Measurements from ENCODE around the gene TBC1D22A. TPM values are rescaled to one million over a fixed set of nuclear protein-coding genes. Genes with fewer than 3 reads are reported as not detected.
A peak's percentile ranks its signal among the peaks of the same experiment; 100 is the strongest.
"Not testable (repeated sequence)": the region's sequence is repeated elsewhere in the genome, so short reads cannot be mapped to it uniquely, and the experiment has no call there.

Gene TBC1D22A
- total and polyA plus RNA-seq, 11 donors: 9.4 to 30.7 (median 18.6) TPM

DNA sequence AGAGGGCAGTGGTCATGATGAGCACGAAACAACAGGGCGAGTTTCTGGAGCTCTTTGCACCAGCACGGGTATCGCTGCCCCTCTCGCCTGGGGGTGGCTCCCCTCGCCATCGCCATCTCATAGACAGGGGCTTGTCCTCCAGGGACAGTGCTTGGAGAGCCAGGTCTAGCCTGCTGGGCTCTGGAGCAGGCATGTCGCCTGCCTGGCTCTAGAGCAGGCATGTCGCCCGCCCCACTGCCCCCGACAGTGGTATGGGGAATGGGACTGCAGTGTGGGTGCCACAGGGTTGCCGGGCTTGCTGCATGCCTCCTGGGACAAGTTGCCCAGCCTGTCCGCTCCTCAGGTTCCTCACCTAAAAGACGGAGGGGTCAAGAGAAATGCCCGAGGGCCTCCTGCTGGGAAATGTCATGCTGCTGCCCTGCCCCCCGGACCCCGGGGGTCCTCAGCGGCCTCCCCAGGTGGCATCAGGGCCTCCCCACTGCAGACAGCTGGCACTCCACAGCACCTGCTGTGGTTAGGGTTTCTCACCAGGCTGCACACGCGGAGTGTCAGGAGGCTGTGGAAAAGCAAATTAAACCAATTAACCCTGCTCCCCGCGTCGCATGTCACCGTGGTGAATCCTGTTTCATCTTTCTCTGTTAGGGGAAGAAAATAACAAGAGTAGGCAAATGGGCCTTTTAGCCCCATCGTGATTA is 403.0 kb downstream of the TBC1D22A start:
- H3K9me3 ChIP-seq: peaks cover 0 to 2% (median 0%) of the 10 kb centered on the region in 12 donors

DNA sequence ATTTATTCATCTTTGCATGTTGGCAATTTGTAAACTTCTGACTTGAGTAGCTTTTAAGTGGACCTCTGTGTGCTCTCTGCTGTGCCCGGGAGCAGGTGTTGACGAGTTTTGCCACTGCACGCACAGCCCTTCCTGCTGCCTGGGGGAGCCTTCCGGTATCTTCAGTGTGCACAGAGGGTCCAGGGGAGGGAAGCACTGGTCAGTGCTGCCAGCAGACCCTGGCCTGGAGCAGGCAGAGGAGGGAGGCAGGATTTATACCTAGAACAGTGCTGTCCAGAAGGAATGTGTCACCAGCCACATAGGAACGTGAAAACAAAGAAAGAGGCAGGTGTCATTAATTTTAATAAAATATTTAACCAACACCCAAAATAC is 403.6 kb downstream of the TBC1D22A start:
- DNase-seq: peak in 2 of 5 donors; percentile 8 to 50
- H3K27me3 ChIP-seq: no peaks in the 10 kb centered on the region
- H3K9me3 ChIP-seq: peaks cover 0 to 2% (median 0%) of the 10 kb centered on the region in 12 donors
- no peak overlapping the region for H3K27ac ChIP-seq
- H3K4me1 ChIP-seq: peaks cover 0 to 18% (median 5%) of the 10 kb centered on the region in 12 donors
- intact Hi-C loops (cut with DNase I): no loop called here
- WGBS, 4 donors: 74 to 81% (median 76%) methylated on average over 5 of the region's 5 CpGs
- no peak overlapping the region for H3K4me3 ChIP-seq
- no peak for TF ChIP-seq POLR2A (IDR thresholded peaks at IDR 0.05)
- TF ChIP-seq, protein P1, sequence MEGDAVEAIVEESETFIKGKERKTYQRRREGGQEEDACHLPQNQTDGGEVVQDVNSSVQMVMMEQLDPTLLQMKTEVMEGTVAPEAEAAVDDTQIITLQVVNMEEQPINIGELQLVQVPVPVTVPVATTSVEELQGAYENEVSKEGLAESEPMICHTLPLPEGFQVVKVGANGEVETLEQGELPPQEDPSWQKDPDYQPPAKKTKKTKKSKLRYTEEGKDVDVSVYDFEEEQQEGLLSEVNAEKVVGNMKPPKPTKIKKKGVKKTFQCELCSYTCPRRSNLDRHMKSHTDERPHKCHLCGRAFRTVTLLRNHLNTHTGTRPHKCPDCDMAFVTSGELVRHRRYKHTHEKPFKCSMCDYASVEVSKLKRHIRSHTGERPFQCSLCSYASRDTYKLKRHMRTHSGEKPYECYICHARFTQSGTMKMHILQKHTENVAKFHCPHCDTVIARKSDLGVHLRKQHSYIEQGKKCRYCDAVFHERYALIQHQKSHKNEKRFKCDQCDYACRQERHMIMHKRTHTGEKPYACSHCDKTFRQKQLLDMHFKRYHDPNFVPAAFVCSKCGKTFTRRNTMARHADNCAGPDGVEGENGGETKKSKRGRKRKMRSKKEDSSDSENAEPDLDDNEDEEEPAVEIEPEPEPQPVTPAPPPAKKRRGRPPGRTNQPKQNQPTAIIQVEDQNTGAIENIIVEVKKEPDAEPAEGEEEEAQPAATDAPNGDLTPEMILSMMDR (IDR thresholded peaks at IDR 0.05): no peak
- no peaks in the 10 kb centered on the region for H3K36me3 ChIP-seq
- ATAC-seq: no peak

More for the DNA sequence above, 403.0 kb downstream of the TBC1D22A start:
- Histone ChIP-seq H3K4me1 (peaks cover 0 to 18% (median 5%) of the 10 kb centered on the region in 12 donors), H3K36me3 (no peaks in the 10 kb centered on the region), H3K27me3 (no peaks in the 10 kb centered on the region), H3K27ac (peak overlapping the region in 1 of 12 donors; percentile 71), H3K4me3 (no peak overlapping the region)
- DNase-seq (peak in 4 of 5 donors; percentile 4 to 55 (median 14)), ATAC-seq (no peak)
- WGBS, 4 donors: 90 to 95% (median 93%) methylated on average over 13 to 25 of the region's 25 CpGs
- no peak for TF ChIP-seq POLR2A (IDR thresholded peaks at IDR 0.05)
- TF ChIP-seq, protein P1 (IDR thresholded peaks at IDR 0.05): no peak
- intact Hi-C loops (cut with DNase I): no loop called here

DNA sequence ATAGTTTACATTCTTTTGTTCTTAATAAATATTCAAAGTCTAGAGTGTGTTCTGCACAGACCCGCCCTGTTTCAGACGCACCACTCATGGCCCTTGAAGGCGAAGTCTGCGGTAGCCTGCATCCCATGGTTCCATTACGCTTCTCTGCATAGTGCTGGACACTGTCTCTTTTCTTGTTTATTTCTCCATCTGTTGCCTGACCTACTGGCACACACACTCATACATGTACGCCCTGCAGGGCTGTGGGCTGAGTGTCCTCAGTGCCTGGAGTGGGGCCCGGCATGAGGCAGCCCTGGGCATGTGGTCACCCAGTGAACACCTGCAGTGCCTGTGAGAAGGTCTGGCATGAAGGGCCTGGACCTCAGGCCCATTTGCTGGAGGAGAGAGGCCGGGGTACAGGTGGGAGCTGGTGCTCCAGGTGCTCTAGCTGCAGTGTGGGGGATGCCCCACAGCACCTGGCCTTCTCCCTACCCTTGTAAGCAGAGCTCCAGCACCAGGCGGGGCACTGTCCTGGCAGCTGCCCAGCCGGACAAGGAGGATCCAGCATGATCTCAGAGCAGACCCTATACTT is 404.1 kb downstream of the TBC1D22A start:
- ATAC-seq (no peak), DNase-seq (peak in 3 of 5 donors; percentile 3 to 53 (median 12))
- peaks cover 0 to 22% (median 5%) of the 10 kb centered on the region in 12 donors for H3K4me1 ChIP-seq
- 92 to 98% (median 97%) methylated on average over 10 of the region's 10 CpGs for WGBS, 4 donors
- no peaks in the 10 kb centered on the region for H3K36me3 ChIP-seq
- no peak overlapping the region for H3K4me3 ChIP-seq
- peaks cover 0 to 2% (median 0%) of the 10 kb centered on the region in 12 donors for H3K9me3 ChIP-seq
- intact Hi-C loops (cut with DNase I): no loop called here
- H3K27ac ChIP-seq: no peak overlapping the region
- TF ChIP-seq POLR2A (IDR thresholded peaks at IDR 0.05): no peak
- H3K27me3 ChIP-seq: no peaks in the 10 kb centered on the region

DNA sequence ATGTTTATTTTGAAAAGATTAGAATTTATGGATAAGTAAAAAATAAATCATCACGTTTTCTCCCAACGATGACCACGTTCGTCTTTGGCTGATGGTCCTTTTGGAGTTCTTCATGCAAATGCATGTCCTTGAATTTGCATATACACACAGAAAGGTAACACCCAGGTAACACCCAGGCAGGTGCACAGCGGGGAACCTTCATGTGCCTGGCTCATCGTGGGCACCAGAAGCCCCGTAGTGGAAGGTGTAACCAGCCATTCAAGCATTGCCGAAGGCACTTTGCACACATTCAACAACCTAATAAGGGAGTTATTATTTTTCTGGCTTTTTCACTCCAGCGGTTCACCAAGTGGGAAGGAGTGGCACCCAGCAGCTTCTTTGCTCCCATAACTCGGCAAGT is 404.6 kb downstream of the TBC1D22A start:
- peaks cover 0 to 22% (median 5%) of the 10 kb centered on the region in 12 donors for H3K4me1 ChIP-seq
- TF ChIP-seq, protein P1 (IDR thresholded peaks at IDR 0.05): no peak
- TF ChIP-seq POLR2A (IDR thresholded peaks at IDR 0.05): no peak
- DNase-seq (peak in 2 of 5 donors; percentile 3 to 27), ATAC-seq (no peak)
- no peak overlapping the region for H3K4me3 ChIP-seq
- H3K27me3 ChIP-seq: no peaks in the 10 kb centered on the region
- H3K27ac ChIP-seq: no peak overlapping the region
- peaks cover 0 to 2% (median 0%) of the 10 kb centered on the region in 12 donors for H3K9me3 ChIP-seq
- intact Hi-C loops (cut with DNase I): no loop called here
- WGBS, 4 donors: 93 to 97% (median 96%) methylated on average over 10 of the region's 10 CpGs
- no peaks in the 10 kb centered on the region for H3K36me3 ChIP-seq

DNA sequence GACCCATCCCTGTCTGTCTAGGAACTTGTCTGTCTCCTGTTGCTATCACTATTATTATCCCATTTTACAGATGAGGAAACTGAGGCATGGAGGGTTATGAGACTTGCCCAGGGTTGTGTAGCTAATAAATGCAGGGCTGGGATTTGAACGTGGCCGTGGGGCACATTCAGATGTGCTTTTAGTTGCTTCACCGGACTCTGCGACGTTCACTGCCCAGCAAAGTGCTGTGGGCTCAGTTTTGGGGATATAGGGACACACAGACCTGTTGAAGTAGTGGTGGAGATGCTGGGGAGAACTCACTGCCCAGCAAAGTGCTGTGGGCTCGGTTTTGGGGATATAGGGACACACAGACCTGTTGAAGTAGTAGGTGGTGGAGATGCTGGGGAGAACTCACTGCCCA is 405.5 kb downstream of the TBC1D22A start:
- H3K27me3 ChIP-seq; intact Hi-C loops (cut with DNase I); H3K9me3 ChIP-seq; ATAC-seq; DNase-seq; H3K36me3 ChIP-seq; H3K4me3 ChIP-seq; H3K27ac ChIP-seq: not testable (repeated sequence)
- 97 to 99% (median 98%) methylated on average over 6 of the region's 6 CpGs for WGBS, 4 donors
- H3K4me1 ChIP-seq: peaks cover 0 to 22% (median 5%) of the 10 kb centered on the region in 12 donors

Data from heart left ventricle (tissue), 16 donors.